CD4-positive, alpha-beta T cell (primary cell): ENCODE data around the gene PHETA2. TPM values are rescaled to one million over a fixed set of nuclear protein-coding genes. Genes with fewer than 3 reads are reported as not detected.

Experiments used
- ATAC-seq: fragments of 200-7000 bp; cut with Tn5 transposase; one replicate; pipeline ENCODE4 v1.10.0; 2022; ENCODE audit warnings: mild to moderate bottlenecking; ENCODE audit not compliant: poor library complexity
- CTCF ChIA-PET: fragments of 350-600 bp; sonication (Branson Sonifier 250); formaldehyde crosslinking; loops from one replicate; lab custom pipeline; 2021; ENCODE audit warnings: antibody characterized with exemption, inconsistent platforms; lab: Charles Lee
- POLR2A ChIA-PET: fragments of 350-600 bp; sonication (Branson Sonifier 250); formaldehyde crosslinking; loops from one replicate; lab custom pipeline; 2021; ENCODE audit warnings: antibody characterized with exemption, inconsistent platforms; lab: Charles Lee
- DNase-seq, 14 experiments: peaks; one replicate each; pipeline ENCODE4 v3.0.0-alpha.2; 2013 to 2020; ENCODE audit warnings: mixed read lengths in 2 of 14
- H3K27ac ChIP-seq, 2 donors: one replicate each; pipeline versions ENCODE4 v1.5.1 to v1.7.0; 2013; ENCODE audit warnings: low read length in 2 of 2, low read depth in 1 of 2, mild to moderate bottlenecking in 1 of 2
- H3K27me3 ChIP-seq, 2 experiments: 1 replicate in 1 of 2; 2 replicates in 1 of 2; pipeline versions ENCODE4 v1.6.1 to v1.7.0; 2013; ENCODE audit warnings: low read length in 2 of 2, control low read depth in 1 of 2, mild to moderate bottlenecking in 1 of 2, moderate library complexity in 1 of 2; ENCODE audit not compliant: insufficient read depth in 2 of 2, control insufficient read depth in 1 of 2
- H3K36me3 ChIP-seq: one replicate; pipeline ENCODE4 v1.6.1; 2013; ENCODE audit warnings: low read length, control low read depth; ENCODE audit not compliant: insufficient read depth
- H3K4me1 ChIP-seq: one replicate; pipeline ENCODE4 v1.6.1; 2013; ENCODE audit warnings: low read length, control low read depth; ENCODE audit not compliant: insufficient read depth
- H3K4me3 ChIP-seq: one replicate; pipeline ENCODE4 v1.5.1; 2013; ENCODE audit warnings: mild to moderate bottlenecking, low read length, moderate library complexity
- H3K9me3 ChIP-seq, 2 experiments: 1 replicate in 1 of 2; 2 replicates in 1 of 2; pipeline versions ENCODE4 v1.6.1 to v1.7.0; 2013; ENCODE audit warnings: low read length in 2 of 2, mild to moderate bottlenecking in 2 of 2, control low read depth in 1 of 2, moderate library complexity in 1 of 2; ENCODE audit not compliant: control insufficient read depth in 1 of 2, insufficient read depth in 1 of 2
- H3K27ac Mint-ChIP-seq: one replicate; pipeline ENCODE4 v1.8.0; 2020; ENCODE audit warnings: mixed read lengths
- H3K27me3 Mint-ChIP-seq: one replicate; pipeline ENCODE4 v1.8.0; 2021; ENCODE audit warnings: mixed read lengths
- H3K36me3 Mint-ChIP-seq: one replicate; pipeline ENCODE4 v1.8.0; 2021; ENCODE audit warnings: low read depth, mixed read lengths
- H3K4me1 Mint-ChIP-seq: one replicate; pipeline ENCODE4 v1.8.0; 2021; ENCODE audit warnings: low read depth, mixed read lengths
- H3K4me3 Mint-ChIP-seq: one replicate; pipeline ENCODE4 v1.8.0; 2020; ENCODE audit warnings: mild to moderate bottlenecking, mixed read lengths
- H3K9me3 Mint-ChIP-seq: one replicate; pipeline ENCODE4 v1.8.0; 2020; ENCODE audit warnings: mixed read lengths
- intact Hi-C, 2 experiments: fragments of 100-400 bp; cut with DNase I in 1 of 2; cut with micrococcal nuclease in 1 of 2; formaldehyde crosslinking; loops; one replicate each; pipeline versions ENCODE4 v1.15.1 to v1.9.0; 2023 to 2025; cut with DNase I, micrococcal nuclease
- polyA plus RNA-seq, 2 donors: library from polyadenylated mRNA; unstranded; fragments of 120-200 nt; gene quantifications; one replicate each; pipeline ENCODE4 v1.2.1, GENCODE V29; 2013
- total RNA-seq, 174 experiments: library from RNA in 2 of 174; stranded (reverse) in 2 of 174; gene quantifications; one replicate each; pipeline ENCODE4 v1.2.3 and lab custom pipeline; 2021 to 2026
- TF ChIP-seq, protein P1 (sequence below): fragments of 200-600 bp; IDR thresholded peaks from one replicate; pipeline ENCODE4 v1.8.0; 2022; ENCODE audit warnings: antibody characterized with exemption, mild to moderate bottlenecking

The PHETA2 gene
- total RNA-seq (under 1 TPM; 0.27 to 0.42 TPM), total RNA-seq (lab: John Stamatoyannopoulos, UW) (0.56 to 9.7 (median 2.6) reads per million in 172 experiments)
- 1.2 TPM for polyA plus RNA-seq (2013, experiment 1 of 2)
- polyA plus RNA-seq (2013, experiment 2 of 2), result 2.0 TPM

GRCh38 chr22:42074132-42074811 lies at the start of gene PHETA2:
TSS of gene PHETA2 (plus strand) at chr22:42074248. CDS start at chr22:42077294, 3,046 bp downstream.
- intact Hi-C loops, result loop anchor here (5.0 to 10.0 kb wide), 3 partner anchors 77 to 541 kb away; partner anchors contain the start of genes POLDIP3 (in 1 of the 2) and WBP2NL (in 1 of the 2)
- peaks cover 63% of the 10 kb centered on the region for H3K4me1 Mint-ChIP-seq
- H3K36me3 Mint-ChIP-seq, result peaks cover 5% of the 10 kb centered on the region
- no peaks in the 10 kb centered on the region for H3K9me3 Mint-ChIP-seq
- ChIA-PET POLR2A (interaction anchor here (1.7 kb wide), 1 partner anchor 16 kb away, joined by 19 read pairs; the partner anchor contains the start of gene NDUFA6), CTCF (no interaction called here)
- ATAC-seq, result no peak
- no peaks in the 10 kb centered on the region for H3K27me3 ChIP-seq
- peaks cover 65% of the 10 kb centered on the region for H3K4me1 ChIP-seq
- H3K27me3 Mint-ChIP-seq, result no peaks in the 10 kb centered on the region
- H3K27ac ChIP-seq, result no peak within 1 kb of the TSS
- TF ChIP-seq, protein P1, sequence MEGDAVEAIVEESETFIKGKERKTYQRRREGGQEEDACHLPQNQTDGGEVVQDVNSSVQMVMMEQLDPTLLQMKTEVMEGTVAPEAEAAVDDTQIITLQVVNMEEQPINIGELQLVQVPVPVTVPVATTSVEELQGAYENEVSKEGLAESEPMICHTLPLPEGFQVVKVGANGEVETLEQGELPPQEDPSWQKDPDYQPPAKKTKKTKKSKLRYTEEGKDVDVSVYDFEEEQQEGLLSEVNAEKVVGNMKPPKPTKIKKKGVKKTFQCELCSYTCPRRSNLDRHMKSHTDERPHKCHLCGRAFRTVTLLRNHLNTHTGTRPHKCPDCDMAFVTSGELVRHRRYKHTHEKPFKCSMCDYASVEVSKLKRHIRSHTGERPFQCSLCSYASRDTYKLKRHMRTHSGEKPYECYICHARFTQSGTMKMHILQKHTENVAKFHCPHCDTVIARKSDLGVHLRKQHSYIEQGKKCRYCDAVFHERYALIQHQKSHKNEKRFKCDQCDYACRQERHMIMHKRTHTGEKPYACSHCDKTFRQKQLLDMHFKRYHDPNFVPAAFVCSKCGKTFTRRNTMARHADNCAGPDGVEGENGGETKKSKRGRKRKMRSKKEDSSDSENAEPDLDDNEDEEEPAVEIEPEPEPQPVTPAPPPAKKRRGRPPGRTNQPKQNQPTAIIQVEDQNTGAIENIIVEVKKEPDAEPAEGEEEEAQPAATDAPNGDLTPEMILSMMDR, result peak; percentile 50
- H3K4me3 ChIP-seq, result peak within 1 kb of the TSS; percentile 60
- H3K9me3 ChIP-seq, result no peaks in the 10 kb centered on the region
- peak in 13 of 14 experiments; percentile 27 to 78 (median 52) for DNase-seq
- H3K27ac Mint-ChIP-seq, result peak within 1 kb of the TSS; percentile 77
- H3K36me3 ChIP-seq, result no peaks in the 10 kb centered on the region
- peak within 1 kb of the TSS; percentile 77 for H3K4me3 Mint-ChIP-seq

DNA sequence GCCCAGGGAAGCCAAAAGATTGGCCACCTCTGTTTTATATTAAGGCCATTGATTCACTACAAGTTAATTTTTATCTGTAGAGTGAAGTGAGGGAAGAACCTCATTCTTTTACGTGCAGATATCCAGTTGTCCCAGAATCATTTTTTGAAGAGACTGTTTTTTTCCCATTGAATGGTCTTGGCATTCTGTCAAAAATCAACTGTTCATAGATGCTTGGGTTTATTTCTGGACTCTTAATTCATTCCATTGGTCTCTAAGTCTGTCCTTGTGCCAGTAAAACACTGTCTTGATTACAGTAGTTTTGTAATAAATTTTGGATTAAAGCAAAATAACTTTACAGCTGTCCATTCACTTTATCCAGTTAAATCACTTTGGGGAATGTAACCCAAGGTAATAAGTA lies 48.6 kb upstream of the PHETA2 start:
- H3K27me3 Mint-ChIP-seq, result no peaks in the 10 kb centered on the region

GRCh38 chr22:42026705-42027104 lies 47.3 kb upstream of the PHETA2 start:
- H3K27me3 ChIP-seq, result no peaks in the 10 kb centered on the region
- ChIA-PET POLR2A (no interaction called here), CTCF (no interaction called here)
- no peaks in the 10 kb centered on the region for H3K36me3 ChIP-seq
- intact Hi-C loops, result no loop called here
- Mint-ChIP-seq H3K36me3 (no peaks in the 10 kb centered on the region), H3K4me3 (no peak overlapping the region), H3K9me3 (no peaks in the 10 kb centered on the region), H3K27ac (no peak overlapping the region), H3K4me1 (peaks cover 18% of the 10 kb centered on the region), H3K27me3 (no peaks in the 10 kb centered on the region)
- peaks cover 19% of the 10 kb centered on the region for H3K4me1 ChIP-seq
- DNase-seq (no peak), ATAC-seq (no peak)
- H3K4me3 ChIP-seq, result no peak overlapping the region
- TF ChIP-seq, protein P1, result no peak
- H3K27ac ChIP-seq, result no peak overlapping the region
- H3K9me3 ChIP-seq, result no peaks in the 10 kb centered on the region

More for the DNA sequence above, 48.6 kb upstream of the PHETA2 start:
- H3K27me3 ChIP-seq, result no peaks in the 10 kb centered on the region
- no peaks in the 10 kb centered on the region for H3K9me3 Mint-ChIP-seq
- TF ChIP-seq, protein P1, result no peak
- H3K36me3 Mint-ChIP-seq, result no peaks in the 10 kb centered on the region
- ChIA-PET POLR2A (no interaction called here), CTCF (no interaction called here)
- H3K4me3 Mint-ChIP-seq, result no peak overlapping the region
- no peak for ATAC-seq
- no peak overlapping the region for H3K27ac ChIP-seq
- no peaks in the 10 kb centered on the region for H3K36me3 ChIP-seq
- no peak overlapping the region for H3K27ac Mint-ChIP-seq
- peaks cover 10% of the 10 kb centered on the region for H3K4me1 ChIP-seq
- H3K4me3 ChIP-seq, result no peak overlapping the region
- H3K9me3 ChIP-seq, result no peaks in the 10 kb centered on the region
- DNase-seq, result no peak
- peaks cover 13% of the 10 kb centered on the region for H3K4me1 Mint-ChIP-seq
- intact Hi-C loops, result no loop called here
